GM21447 (cell line): ENCODE data around the gene GPHN.

Experiments used
- ATAC-seq: cut with Tn5 transposase; IDR thresholded peaks from one replicate; pipeline ENCODE4 v1.9.1; 2021; ENCODE audit not compliant: unreplicated experiment

Gene GPHN

GRCh38 chr14:67133595-67134441 lies 625.9 kb downstream of the GPHN start:
- no peak for ATAC-seq

- no peak for ATAC-seq
Observed at GRCh38 chr14:67137744-67138371, 629.9 kb downstream of the GPHN start.

DNA sequence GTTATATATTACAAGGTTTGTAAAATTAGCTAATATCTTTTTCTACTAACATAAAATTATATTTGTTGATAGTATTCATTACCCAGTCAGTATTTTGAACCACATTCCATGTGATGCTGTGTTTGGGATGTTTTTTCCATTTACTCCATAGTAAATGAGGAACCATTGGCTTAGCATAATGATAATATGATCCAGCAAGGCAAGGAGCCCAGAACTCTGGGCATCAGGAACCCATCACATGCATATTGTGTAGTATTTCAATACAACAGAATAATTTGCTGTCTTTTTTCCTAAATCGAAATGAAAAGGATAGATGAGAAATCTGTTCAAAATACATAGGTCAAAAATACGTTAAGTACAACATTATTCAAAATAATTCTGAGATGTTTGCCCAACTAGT lies 632.6 kb downstream of the GPHN start:
- ATAC-seq, result no peak

GRCh38 chr14:67141146-67141900 lies 633.4 kb downstream of the GPHN start:
- ATAC-seq, result no peak

DNA sequence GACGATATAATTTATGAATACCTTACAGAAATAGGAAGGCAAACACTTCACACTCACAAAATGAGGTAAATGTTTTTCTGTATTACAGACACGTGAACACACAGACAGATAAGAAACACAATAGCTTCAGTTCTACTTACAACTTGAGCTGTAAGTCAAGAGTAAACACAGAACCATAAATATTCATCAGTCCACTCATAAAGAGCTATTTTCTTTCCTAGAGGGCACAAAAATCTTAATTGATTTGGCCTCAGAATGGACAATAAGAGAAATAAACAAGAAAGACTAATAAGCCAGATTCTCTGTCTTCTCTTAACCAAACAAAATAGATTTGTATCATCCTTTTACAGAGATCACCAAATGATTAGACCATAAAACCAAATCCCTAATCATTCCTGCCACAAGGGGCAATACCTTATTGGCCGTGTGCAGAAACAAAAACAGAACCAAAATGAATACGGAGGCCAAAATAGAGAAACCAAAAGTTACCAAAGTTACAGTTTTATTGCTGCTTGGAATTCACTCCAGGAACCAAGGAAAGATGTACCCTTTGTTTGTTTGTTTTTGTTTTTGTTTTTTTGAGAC lies 643.2 kb downstream of the GPHN start:
- no peak for ATAC-seq

DNA sequence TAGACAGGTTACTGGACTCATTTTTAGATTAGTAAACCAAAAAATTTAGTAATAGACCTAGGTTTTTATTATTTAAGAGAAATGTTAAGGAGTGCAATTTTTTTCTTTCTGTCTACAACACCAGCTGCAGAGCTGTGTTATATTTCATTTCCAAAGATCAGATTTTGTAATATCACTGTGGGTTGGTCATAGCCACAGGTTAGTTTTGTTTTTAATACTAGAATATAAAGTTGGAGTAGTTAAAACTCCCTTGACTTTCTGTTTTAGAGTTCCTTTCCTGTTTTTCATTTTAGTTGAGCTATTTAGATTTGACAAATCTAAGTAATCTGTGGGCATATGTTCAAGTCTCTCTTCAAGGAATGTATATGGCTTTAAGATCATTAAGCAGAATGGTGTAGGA lies 650.6 kb downstream of the GPHN start:
- ATAC-seq, result no peak

DNA sequence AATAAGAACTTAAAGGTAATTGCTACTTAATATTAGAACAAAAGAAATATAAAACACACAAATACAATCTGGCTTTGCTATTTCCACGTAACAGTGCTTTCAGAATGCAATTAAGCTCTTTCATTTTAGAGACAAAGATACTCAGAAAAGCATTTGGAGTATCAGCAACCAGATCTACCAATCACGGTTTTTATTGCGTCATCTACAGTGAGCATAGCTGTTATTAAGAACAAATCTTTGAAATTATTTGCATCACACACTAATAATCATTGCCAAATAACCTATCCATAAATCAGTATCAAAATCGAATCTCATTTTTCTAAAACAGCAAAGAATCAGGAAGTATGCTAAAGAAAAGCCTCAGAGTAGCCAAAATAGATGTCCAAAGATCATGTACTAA lies 654.4 kb downstream of the GPHN start:
- no peak for ATAC-seq

DNA sequence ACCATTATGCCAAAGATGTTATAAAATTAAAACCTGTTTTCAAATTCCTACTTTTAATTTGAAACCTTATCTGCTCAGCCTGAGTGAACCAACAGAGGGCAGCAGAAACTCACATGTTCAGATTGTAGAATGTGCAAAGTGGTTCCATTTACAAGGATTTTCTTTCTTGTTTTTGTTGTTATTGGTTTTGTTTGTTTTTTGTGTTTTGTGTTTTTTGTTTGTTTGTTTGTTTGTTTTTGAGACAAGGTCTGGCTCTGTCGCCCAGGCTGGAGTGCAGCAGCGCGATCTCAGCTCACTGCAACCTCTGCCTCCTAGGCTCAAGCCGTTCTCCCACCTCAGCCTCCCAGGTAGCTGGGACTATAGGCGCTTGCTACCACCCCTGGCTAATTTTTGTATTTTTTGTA lies 658.5 kb downstream of the GPHN start:
- no peak for ATAC-seq

GRCh38 chr14:67167420-67168109 lies 659.6 kb downstream of the GPHN start:
- ATAC-seq, result no peak

DNA sequence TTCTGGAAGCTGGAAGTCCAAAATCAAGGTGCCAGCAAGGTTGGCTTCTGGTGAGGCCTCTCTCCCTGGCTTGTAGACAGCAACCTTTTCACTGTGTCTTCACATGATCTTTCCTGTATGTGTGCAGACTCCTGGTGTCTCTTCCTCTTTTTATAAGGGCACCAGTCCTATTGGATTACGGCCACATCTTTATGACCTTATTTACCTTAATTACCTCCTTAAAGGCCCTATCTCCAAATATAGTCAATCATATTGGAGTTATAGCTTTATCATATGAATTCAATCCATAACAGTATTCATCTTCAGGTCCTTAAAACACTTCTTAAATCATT lies 660.1 kb downstream of the GPHN start:
- ATAC-seq, result no peak

GRCh38 chr14:67170660-67171059 lies 662.7 kb downstream of the GPHN start:
- ATAC-seq, result no peak

- ATAC-seq, result no peak
Observed at GRCh38 chr14:67172056-67172455, 664.1 kb downstream of the GPHN start.

- no peak for ATAC-seq
Observed at GRCh38 chr14:67172520-67172919, 664.6 kb downstream of the GPHN start.

DNA sequence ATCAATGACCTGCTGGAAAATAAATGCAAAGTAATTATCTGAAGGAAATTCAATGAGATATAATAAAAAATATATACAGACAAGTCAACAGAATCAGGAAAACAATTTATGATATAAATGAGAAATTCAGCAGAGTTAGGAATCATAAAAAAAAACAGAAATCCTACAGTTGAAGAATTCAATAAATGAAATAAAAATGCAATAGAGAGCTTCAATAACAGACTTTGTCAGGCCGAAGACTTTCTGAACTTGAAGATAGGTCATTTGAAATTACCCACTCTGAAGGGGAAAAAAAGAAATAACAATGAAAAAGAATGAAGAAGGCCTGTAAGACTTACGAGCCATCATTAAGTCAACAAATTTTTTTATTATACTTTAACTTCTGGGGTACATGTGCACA lies 665.8 kb downstream of the GPHN start:
- no peak for ATAC-seq

DNA sequence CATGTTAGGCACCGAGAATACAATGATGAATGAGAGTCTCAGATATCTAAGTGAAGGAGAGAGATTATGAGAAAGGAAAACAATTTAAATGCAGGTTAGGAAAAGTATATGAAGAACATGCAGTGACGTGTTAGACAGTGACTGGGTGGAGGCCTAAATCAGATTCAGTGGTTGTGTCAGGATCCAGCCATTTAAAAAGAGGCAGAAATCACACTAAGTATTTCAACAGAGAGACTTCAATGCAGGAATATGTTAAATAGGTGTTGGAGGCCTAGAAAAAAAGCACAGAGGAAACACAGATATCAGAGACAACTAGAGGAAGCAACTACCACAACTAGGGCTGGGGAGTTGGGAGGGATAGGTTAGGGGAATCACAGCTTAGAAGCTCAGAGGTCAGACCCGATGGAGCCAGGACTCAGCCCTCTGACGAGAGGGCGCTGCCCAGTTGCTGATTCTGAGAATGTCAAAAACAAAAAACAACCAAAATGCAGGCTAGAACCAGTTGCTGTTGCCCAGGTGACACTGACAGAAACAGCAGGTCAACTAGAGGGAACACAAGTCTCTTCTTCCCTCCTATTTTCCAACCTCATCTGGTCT lies 678.3 kb downstream of the GPHN start:
- ATAC-seq, result no peak

GRCh38 chr14:67186789-67187584 lies 679.0 kb downstream of the GPHN start:
- ATAC-seq, result no peak

DNA sequence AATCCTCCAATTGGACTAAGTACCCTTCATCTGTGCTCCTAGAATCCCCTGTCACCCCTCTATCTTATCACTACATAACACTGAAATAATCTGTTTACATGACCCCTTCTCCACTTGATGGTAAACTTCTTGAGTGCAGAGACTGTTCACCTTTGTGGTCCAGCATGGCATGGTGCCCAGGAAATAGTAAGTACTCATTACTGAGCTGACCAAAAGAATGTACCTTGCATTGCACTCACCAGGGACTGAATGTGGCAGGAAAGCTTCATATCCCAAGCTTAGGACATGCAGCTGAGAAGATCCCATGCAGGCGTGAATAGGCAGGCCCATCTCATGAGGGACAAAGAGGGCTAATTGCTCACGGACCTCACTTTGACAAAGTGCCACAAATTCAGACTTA lies 679.9 kb downstream of the GPHN start:
- ATAC-seq, result no peak

- ATAC-seq, result no peak
Observed at GRCh38 chr14:67188326-67188725, 680.4 kb downstream of the GPHN start.

DNA sequence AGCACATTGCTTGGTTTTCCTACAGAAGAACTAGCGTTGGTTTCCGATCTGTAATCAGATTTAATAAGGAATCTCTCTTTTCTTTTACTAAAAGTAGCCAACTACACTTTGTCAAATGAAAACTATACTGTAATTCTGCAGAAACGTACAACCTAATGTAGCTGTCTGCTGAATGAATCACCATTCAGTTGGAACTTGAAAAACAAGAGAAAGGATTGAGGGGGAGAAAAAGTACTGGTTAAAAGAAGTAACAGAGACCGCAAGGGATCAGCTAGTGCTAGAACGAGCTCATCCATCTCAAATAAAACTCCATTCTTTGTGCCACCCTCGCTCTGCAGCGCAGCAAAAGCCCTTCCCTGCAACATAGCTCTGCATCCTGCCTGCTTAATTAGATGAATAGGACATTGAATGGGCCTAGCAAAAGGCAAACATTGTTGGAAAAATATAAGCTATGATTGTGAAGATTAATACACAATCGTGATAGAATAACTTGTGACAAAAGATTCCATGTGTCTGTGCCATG lies 683.9 kb downstream of the GPHN start:
- ATAC-seq, result no peak

DNA sequence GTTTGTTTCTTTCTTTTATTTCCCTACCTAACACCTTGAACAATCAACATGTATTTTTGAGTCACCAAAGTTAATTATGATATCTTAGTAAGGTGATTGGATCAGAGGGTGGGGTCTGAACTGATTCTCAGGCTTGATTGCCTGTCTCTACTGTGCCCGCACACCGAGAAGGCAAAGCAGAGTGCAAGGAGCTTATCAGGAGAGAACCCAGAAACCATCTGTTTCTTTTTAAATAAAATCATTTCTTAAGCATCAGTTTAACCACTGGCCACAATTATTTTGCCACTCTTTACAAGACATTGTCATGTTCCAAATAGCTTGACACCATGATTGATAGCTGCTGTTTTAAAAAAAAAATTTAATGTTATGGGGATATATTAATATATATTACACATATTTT lies 684.4 kb downstream of the GPHN start:
- no peak for ATAC-seq
